ENCODE data around the gene PARVB.

- no peak for TF ChIP-seq CTCF (conservative IDR thresholded peaks at IDR 0.05; ENCODE audit: low read depth, low read length)
- TF ChIP-seq EZH2 (IDR thresholded peaks at IDR 0.05; ENCODE audit: low read length, unreplicated experiment) = no peak
- no peak for TF ChIP-seq EZH2phosphoT487 (IDR thresholded peaks at IDR 0.05; ENCODE audit: borderline replicate concordance, low read length)
Measured at GRCh38 chr22:44131989-44132685, 108.0 kb downstream of the PARVB start.

All from PC-3 (cell line).